Measurements from ENCODE around the gene CTAG1B.
"Not testable (repeated sequence)": the region's sequence is repeated elsewhere in the genome, so short reads cannot be mapped to it uniquely, and the experiment has no call there.

The CTAG1B gene

GRCh38 chrX:154611146-154611545 lies 7.9 kb downstream of the CTAG1B start:
- FAIRE-seq; DNase-seq (ENCODE audit: insufficient read length, low spot score): not testable (repeated sequence)

DNA sequence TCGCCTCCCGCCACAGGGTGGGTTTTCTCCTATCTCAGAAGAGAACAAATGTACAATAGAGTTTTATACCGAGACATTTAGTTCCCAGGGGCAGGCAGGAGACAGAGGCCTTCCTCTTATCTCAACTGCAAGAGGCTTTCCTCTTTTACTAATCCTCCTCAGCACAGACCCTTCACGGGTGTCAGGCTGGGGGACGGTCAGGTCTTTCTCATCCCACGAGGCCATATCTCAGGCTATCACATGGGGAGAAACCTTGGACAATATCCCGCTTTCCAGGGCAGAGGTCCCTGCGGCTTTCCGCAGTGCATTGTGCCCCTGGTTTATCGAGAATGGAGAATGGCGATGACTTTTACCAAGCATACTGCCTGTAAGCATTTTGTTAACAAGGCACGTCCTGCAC lies 10.3 kb downstream of the CTAG1B start:
- DNase-seq (ENCODE audit: insufficient read length, low spot score); FAIRE-seq: not testable (repeated sequence)

- DNase-seq (ENCODE audit: insufficient read length, low spot score); FAIRE-seq: not testable (repeated sequence)
These were observed 11.1 kb downstream of the CTAG1B start for GRCh38 chrX:154607976-154608375.

GRCh38 chrX:154607370-154607769 lies 11.7 kb downstream of the CTAG1B start:
- DNase-seq (ENCODE audit: insufficient read length, low spot score) = no peak
- no peak for TF ChIP-seq POLR2AphosphoS5 (IDR thresholded peaks at IDR 0.05; ENCODE audit: low read depth, low read length)
- no peak for FAIRE-seq

DNA sequence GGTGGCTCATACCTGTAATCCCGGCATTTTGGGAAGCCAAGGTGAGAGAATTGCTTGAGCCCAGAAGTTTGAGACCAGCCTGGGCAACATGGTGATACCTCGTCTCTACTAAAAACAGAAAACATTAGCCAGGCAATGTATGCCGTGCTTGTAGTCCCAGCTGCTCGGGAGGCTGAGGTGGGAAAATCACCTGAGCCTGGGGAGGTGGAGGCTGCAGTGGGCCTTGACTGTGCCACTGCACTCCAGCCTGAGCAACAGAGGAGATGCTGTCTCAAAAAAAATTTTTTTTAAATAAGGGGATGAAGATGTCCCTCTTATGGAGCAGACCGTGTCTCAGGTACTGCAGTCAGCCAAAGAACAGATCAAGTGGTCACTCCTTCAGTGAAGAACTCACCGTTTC lies 13.5 kb downstream of the CTAG1B start:
- FAIRE-seq (no peak), DNase-seq (ENCODE audit: insufficient read length, low spot score) (no peak)
- TF ChIP-seq PAX5 (IDR thresholded peaks at IDR 0.05; ENCODE audit: insufficient read depth, low read length, severe bottlenecking) = no peak
- TF ChIP-seq SPI1 (IDR thresholded peaks at IDR 0.05; ENCODE audit: low read depth, low read length) = no peak
- TF ChIP-seq POLR2AphosphoS5 (IDR thresholded peaks at IDR 0.05; ENCODE audit: low read depth, low read length) = no peak
- TF ChIP-seq POU2F2 (IDR thresholded peaks at IDR 0.05; ENCODE audit: low read depth, low read length) = no peak
- TF ChIP-seq TAF1 (IDR thresholded peaks at IDR 0.05; ENCODE audit: low read depth, low read length) = no peak
- TF ChIP-seq POLR2A (IDR thresholded peaks at IDR 0.05; ENCODE audit: low read depth, low read length) = no peak

GRCh38 chrX:154603438-154604430 lies 15.3 kb downstream of the CTAG1B start:
- FAIRE-seq (no peak), DNase-seq (ENCODE audit: insufficient read length, low spot score) (no peak)
- TF ChIP-seq POLR2AphosphoS5 (IDR thresholded peaks at IDR 0.05; ENCODE audit: low read depth, low read length) (no peak), TAF1 (IDR thresholded peaks at IDR 0.05; ENCODE audit: low read depth, low read length) (no peak), PAX5 (IDR thresholded peaks at IDR 0.05; ENCODE audit: insufficient read depth, low read length, severe bottlenecking) (no peak), SPI1 (IDR thresholded peaks at IDR 0.05; ENCODE audit: low read depth, low read length) (no peak), POLR2A (IDR thresholded peaks at IDR 0.05; ENCODE audit: low read depth, low read length) (no peak), POU2F2 (IDR thresholded peaks at IDR 0.05; ENCODE audit: low read depth, low read length) (no peak)

DNA sequence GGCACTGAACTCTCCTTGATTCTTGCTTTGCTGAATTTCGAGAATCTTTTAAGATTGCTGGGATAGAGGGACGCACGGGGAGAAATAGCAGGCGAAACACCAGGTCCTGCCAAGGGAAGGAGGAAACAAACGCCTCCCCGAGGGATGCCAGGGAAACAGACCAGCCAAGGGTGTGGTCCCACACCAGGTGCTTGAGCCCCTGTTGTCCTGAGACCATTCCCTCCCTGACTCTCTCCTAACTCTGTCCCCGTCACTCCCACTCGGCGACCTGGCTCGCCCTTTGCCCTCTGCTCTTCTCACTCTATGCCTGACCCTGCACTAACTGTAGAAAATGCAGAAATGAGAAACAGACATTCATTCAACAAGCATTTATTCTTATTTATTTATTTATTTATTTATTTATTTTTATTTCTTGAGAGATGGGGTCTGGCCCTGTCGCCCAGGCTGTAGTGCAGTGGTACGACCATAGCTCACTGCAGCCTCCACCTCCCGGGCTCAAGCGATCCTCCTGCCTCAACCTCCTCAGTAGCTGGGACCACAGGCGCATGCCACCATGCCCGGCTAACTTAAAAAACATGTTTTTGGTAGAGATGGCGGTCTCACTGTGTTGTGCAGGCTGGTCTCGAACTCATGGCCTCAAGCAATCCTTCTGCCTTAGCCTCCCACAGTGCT lies 16.2 kb downstream of the CTAG1B start:
- no peak for DNase-seq (ENCODE audit: insufficient read length, low spot score)
- no peak for FAIRE-seq
- TF ChIP-seq POU2F2 (IDR thresholded peaks at IDR 0.05; ENCODE audit: low read depth, low read length) = no peak
- TF ChIP-seq TAF1 (IDR thresholded peaks at IDR 0.05; ENCODE audit: low read depth, low read length) = no peak
- TF ChIP-seq SPI1 (IDR thresholded peaks at IDR 0.05; ENCODE audit: low read depth, low read length) = no peak
- TF ChIP-seq POLR2AphosphoS5 (IDR thresholded peaks at IDR 0.05; ENCODE audit: low read depth, low read length) = no peak
- no peak for TF ChIP-seq PAX5 (IDR thresholded peaks at IDR 0.05; ENCODE audit: insufficient read depth, low read length, severe bottlenecking)
- no peak for TF ChIP-seq POLR2A (IDR thresholded peaks at IDR 0.05; ENCODE audit: low read depth, low read length)

- FAIRE-seq (no peak), DNase-seq (ENCODE audit: insufficient read length, low spot score) (no peak)
- TF ChIP-seq POU2F2 (IDR thresholded peaks at IDR 0.05; ENCODE audit: low read depth, low read length) (no peak), PAX5 (IDR thresholded peaks at IDR 0.05; ENCODE audit: insufficient read depth, low read length, severe bottlenecking) (no peak), POLR2A (IDR thresholded peaks at IDR 0.05; ENCODE audit: low read depth, low read length) (no peak), TAF1 (IDR thresholded peaks at IDR 0.05; ENCODE audit: low read depth, low read length) (no peak), POLR2AphosphoS5 (IDR thresholded peaks at IDR 0.05; ENCODE audit: low read depth, low read length) (no peak), SPI1 (IDR thresholded peaks at IDR 0.05; ENCODE audit: low read depth, low read length) (no peak)
These were observed 16.9 kb downstream of the CTAG1B start for GRCh38 chrX:154602226-154602625.

DNA sequence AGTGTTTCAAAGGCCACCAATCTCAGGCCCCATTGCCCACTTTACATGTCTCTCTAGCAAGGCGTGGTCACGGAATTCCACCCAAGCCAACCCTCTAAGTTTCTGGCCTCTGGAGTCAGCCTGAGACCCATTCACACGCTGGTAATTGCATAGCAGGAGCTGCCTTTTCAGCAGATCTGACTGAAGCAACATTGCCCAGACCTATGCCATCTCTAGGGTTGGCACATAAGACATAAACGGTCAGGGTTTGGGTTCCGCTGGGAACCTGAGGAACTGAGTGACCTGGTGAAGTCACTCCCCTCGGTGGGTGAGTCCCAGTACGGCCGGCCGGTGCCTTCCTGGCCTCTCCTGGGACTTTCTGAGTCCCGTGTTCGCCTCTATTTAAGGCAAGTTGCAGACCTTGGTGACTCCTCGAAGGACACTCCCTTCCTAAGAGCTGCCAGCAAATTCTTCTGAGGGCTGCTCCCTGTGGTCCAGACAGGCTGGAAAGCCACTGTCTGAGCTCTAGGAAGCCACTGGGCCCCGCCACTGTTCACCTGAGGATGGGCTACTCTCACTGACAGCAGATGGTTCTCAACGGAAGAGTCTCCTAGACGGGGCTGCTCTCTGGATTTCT lies 18.2 kb downstream of the CTAG1B start:
- no peak for FAIRE-seq
- TF ChIP-seq POU2F2 (IDR thresholded peaks at IDR 0.05; ENCODE audit: low read depth, low read length) (no peak), SPI1 (IDR thresholded peaks at IDR 0.05; ENCODE audit: low read depth, low read length) (no peak), POLR2AphosphoS5 (IDR thresholded peaks at IDR 0.05; ENCODE audit: low read depth, low read length) (no peak), POLR2A (IDR thresholded peaks at IDR 0.05; ENCODE audit: low read depth, low read length) (no peak), TAF1 (IDR thresholded peaks at IDR 0.05; ENCODE audit: low read depth, low read length) (no peak), PAX5 (IDR thresholded peaks at IDR 0.05; ENCODE audit: insufficient read depth, low read length, severe bottlenecking) (no peak)
- no peak for DNase-seq (ENCODE audit: insufficient read length, low spot score)

DNA sequence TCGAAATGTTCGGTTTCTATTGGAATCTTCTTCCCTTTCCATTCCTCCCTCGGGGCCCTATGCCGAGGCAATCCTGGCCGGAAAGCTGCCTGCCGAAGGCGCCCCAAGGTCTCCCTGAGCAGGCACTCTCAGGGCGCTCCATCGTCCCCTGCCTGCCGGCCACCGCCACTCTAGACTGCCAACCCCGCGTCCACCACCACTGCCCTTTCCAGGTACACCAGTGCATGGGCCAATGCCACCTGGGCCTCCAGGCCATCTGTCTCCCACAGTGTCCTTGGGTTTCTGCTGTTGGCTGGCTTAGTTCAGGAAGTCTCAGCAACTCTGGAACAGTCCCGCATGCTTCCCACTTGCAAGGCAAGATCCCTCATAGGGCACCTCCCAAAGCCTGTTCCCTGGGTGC lies 19.6 kb downstream of the CTAG1B start:
- DNase-seq (ENCODE audit: insufficient read length, low spot score) (no peak), FAIRE-seq (no peak)
- TF ChIP-seq SPI1 (IDR thresholded peaks at IDR 0.05; ENCODE audit: low read depth, low read length) (no peak), POLR2AphosphoS5 (IDR thresholded peaks at IDR 0.05; ENCODE audit: low read depth, low read length) (no peak), POU2F2 (IDR thresholded peaks at IDR 0.05; ENCODE audit: low read depth, low read length) (no peak), TAF1 (IDR thresholded peaks at IDR 0.05; ENCODE audit: low read depth, low read length) (no peak), POLR2A (IDR thresholded peaks at IDR 0.05; ENCODE audit: low read depth, low read length) (no peak), PAX5 (IDR thresholded peaks at IDR 0.05; ENCODE audit: insufficient read depth, low read length, severe bottlenecking) (no peak)

Measured in GM12891 (cell line).